Suprapubic skin (tissue), 4 donors: ENCODE results near the gene CNDP1.

Source experiments
- CTCF ChIP-seq, 2 donors: fragments of 200-600 bp in 1 of 2; fragments of 450-650 bp in 1 of 2; sonication (generic) in 1 of 2; IDR thresholded peaks; one replicate each; pipeline ENCODE4 v1.5.1; 2016 to 2019; ENCODE audit warnings: antibody characterized with exemption in 2 of 2, mild to moderate bottlenecking in 1 of 2, moderate library complexity in 1 of 2
- EP300 ChIP-seq: sonication (generic); formaldehyde crosslinking; IDR thresholded peaks from one replicate; pipeline ENCODE4 v1.6.1; 2017; ENCODE audit warnings: antibody characterized with exemption
- POLR2A ChIP-seq, 2 donors: fragments of 450-650 bp; IDR thresholded peaks; one replicate each; pipeline ENCODE4 v1.6.1; 2017; ENCODE audit warnings: antibody characterized with exemption in 2 of 2, mild to moderate bottlenecking in 2 of 2, moderate library complexity in 2 of 2
- POLR2AphosphoS5 ChIP-seq, 3 donors: sonication (generic); formaldehyde crosslinking; IDR thresholded peaks; one replicate each; pipeline ENCODE4 v1.6.1; 2017; ENCODE audit warnings: antibody characterized with exemption in 3 of 3

GRCh38 chr18:74630804-74631203 lies 96.5 kb downstream of the CNDP1 start:
- no peak for TF ChIP-seq EP300
- TF ChIP-seq CTCF (IDR thresholded peaks at IDR 0.05), result no peak
- no peak for TF ChIP-seq POLR2AphosphoS5 (IDR thresholded peaks at IDR 0.05)
- TF ChIP-seq POLR2A (IDR thresholded peaks at IDR 0.05), result no peak
